Psoas muscle (tissue), 8 donors: ENCODE results near the gene CCSER2. TPM values are rescaled to one million over a fixed set of nuclear protein-coding genes. Genes with fewer than 3 reads are reported as not detected.

Experiments used
- ATAC-seq, 4 donors: fragments of 200-7000 bp; cut with Tn5 transposase; one replicate each; pipeline ENCODE4 v1.9.1; 2020; ENCODE audit warnings: moderate library complexity in 3 of 4, mild to moderate bottlenecking in 2 of 4
- DNase-seq, 2 donors: peaks; one replicate each; pipeline ENCODE4 v3.0.0-alpha.2; 2020
- H3K27ac ChIP-seq: fragments of 200-600 bp; one replicate; pipeline ENCODE4 v1.8.0; 2022
- H3K27me3 ChIP-seq, 3 donors: fragments of 200-600 bp in 1 of 3; one replicate each; pipeline versions ENCODE4 v1.6.1 to v1.8.0; 2013 to 2022; ENCODE audit warnings: low read length in 2 of 3, mild to moderate bottlenecking in 2 of 3, moderate library complexity in 1 of 3; ENCODE audit not compliant: insufficient read depth in 3 of 3
- H3K36me3 ChIP-seq, 2 donors: fragments of 200-600 bp in 1 of 2; one replicate each; pipeline versions ENCODE4 v1.6.1 to v1.8.0; 2013 to 2022; ENCODE audit warnings: low read depth in 1 of 2, mild to moderate bottlenecking in 1 of 2, moderate library complexity in 1 of 2; ENCODE audit not compliant: insufficient read depth in 1 of 2
- H3K4me1 ChIP-seq: fragments of 200-600 bp; one replicate; pipeline ENCODE4 v1.8.0; 2022
- H3K4me3 ChIP-seq: fragments of 200-600 bp; one replicate; pipeline ENCODE4 v1.8.0; 2022; ENCODE audit warnings: mild to moderate bottlenecking
- H3K9me3 ChIP-seq: fragments of 200-600 bp; one replicate; pipeline ENCODE4 v1.8.0; 2022
- WGBS, 3 donors: extraction: QIAGEN DNeasy Blood & Tissue Kit; methylation state at CpG; one replicate each; pipeline versions ENCODE4 v1.1.6 to v1.1.7; 2013; 5-methylcytosine and 5-hydroxymethylcytosine counted together
- intact Hi-C, 2 donors: fragments of 100-400 bp; cut with DNase I; formaldehyde crosslinking; loops; one replicate each; pipeline versions ENCODE4 v1.11.0 to v1.14.2; 2022
- polyA plus RNA-seq, 3 donors: library from polyadenylated mRNA; stranded (reverse); fragments of 200-250 nt; gene quantifications; one replicate each; pipeline ENCODE4 v1.2.3, GENCODE V29; 2013
- total RNA-seq, 4 donors: library from RNA; stranded (reverse); fragmentation: NEBNext Ultra II Directional in 2 of 4; extraction: Animal tissue kit (Norgen Biotek cat#: 25700) in 2 of 4; gene quantifications; one replicate each; pipeline versions ENCODE4 v1.2.1 to v1.2.4, GENCODE V29; 2021 to 2023
- TF ChIP-seq, protein P1 (sequence below): fragments of 200-600 bp; IDR thresholded peaks from one replicate; pipeline ENCODE4 v1.8.0; 2022; ENCODE audit warnings: antibody characterized with exemption
- donor health status: healthy with polysubstance abuse.
- donor health status: DM: no; HTN: no; CAD: no; lungs with moderate emphysema.
- donor health status: Bipolar disorder and iron deficiency.
- donor health status: healthy.
- donor health status: DM: yes; HTN: yes; CAD: no.
- donor health status: DM: no; HTN: no; CAD: no.
- donor health status: DM: no; HTN: no; CAD: no.
- donor health status: DM: yes; HTN: yes; CAD: no.

The CCSER2 gene
- total and polyA plus RNA-seq, 7 donors = 12.5 to 122 (median 65.7) TPM

GRCh38 chr10:84310470-84310869, 17.9 kb upstream of the CCSER2 start:
- no peaks in the 10 kb centered on the region for H3K4me1 ChIP-seq
- TF ChIP-seq, protein P1, sequence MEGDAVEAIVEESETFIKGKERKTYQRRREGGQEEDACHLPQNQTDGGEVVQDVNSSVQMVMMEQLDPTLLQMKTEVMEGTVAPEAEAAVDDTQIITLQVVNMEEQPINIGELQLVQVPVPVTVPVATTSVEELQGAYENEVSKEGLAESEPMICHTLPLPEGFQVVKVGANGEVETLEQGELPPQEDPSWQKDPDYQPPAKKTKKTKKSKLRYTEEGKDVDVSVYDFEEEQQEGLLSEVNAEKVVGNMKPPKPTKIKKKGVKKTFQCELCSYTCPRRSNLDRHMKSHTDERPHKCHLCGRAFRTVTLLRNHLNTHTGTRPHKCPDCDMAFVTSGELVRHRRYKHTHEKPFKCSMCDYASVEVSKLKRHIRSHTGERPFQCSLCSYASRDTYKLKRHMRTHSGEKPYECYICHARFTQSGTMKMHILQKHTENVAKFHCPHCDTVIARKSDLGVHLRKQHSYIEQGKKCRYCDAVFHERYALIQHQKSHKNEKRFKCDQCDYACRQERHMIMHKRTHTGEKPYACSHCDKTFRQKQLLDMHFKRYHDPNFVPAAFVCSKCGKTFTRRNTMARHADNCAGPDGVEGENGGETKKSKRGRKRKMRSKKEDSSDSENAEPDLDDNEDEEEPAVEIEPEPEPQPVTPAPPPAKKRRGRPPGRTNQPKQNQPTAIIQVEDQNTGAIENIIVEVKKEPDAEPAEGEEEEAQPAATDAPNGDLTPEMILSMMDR = no peak
- no peak overlapping the region for H3K27ac ChIP-seq
- H3K4me3 ChIP-seq = no peak overlapping the region
- H3K27me3 ChIP-seq = peaks cover 0 to 3% (median 0%) of the 10 kb centered on the region in 3 donors
- ATAC-seq (no peak), DNase-seq (no peak)
- intact Hi-C loops = no loop called here
- H3K36me3 ChIP-seq = no peaks in the 10 kb centered on the region
- WGBS, 3 donors = 87 to 100% (median 96%) methylated on average over 2 of the region's 2 CpGs
- no peaks in the 10 kb centered on the region for H3K9me3 ChIP-seq

DNA sequence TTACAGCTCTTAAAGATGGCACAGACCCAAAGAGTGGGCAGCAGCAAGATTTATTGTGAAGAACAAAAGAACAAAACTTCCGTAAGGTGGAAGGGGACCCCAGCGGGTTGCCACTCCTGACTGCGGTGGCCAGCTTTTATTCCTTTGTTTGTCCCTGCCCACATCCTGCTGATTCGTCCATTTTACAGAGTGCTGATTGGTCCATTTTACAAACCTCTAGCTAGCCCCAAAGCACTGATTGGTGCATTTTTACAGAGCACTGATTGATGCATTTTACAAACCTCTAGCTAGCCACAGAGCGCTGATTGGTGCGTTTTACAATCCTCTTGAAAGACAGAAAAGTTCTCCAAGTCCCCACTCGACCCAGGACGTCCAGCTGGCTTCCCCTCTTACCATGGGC, 16.8 kb upstream of the CCSER2 start:
- intact Hi-C loops = no loop called here
- H3K4me1 ChIP-seq = no peaks in the 10 kb centered on the region
- no peaks in the 10 kb centered on the region for H3K36me3 ChIP-seq
- TF ChIP-seq, protein P1 = no peak
- ATAC-seq = no peak
- no peaks in the 10 kb centered on the region for H3K9me3 ChIP-seq
- DNase-seq = no peak
- H3K27ac ChIP-seq = no peak overlapping the region
- 87 to 95% (median 93%) methylated on average over 8 of the region's 8 CpGs for WGBS, 3 donors
- H3K4me3 ChIP-seq = no peak overlapping the region
- no peaks in the 10 kb centered on the region for H3K27me3 ChIP-seq

DNA sequence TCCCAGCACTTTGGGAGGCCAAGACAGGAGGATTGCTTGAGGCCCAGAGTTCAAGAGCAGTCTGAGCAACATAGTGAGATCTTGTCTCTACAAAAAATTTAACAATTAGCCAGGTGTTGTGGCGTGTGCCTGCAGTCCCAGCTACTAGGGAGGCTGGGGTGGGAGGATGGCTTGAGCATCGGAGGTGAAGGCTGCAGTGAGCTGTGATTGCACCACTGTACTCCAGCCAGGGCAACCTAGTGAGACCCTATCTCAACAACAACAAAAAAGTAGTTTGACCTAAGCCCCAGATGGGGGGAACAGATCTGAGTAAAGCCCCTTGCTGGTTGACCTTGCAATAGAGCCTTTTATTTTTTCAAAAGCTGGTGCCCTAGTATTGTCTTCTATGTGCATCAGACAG, 15.6 kb upstream of the CCSER2 start:
- intact Hi-C loops = no loop called here
- Histone ChIP-seq H3K27ac (no peak overlapping the region), H3K27me3 (no peaks in the 10 kb centered on the region), H3K4me1 (no peaks in the 10 kb centered on the region), H3K9me3 (no peaks in the 10 kb centered on the region), H3K4me3 (no peak overlapping the region), H3K36me3 (no peaks in the 10 kb centered on the region)
- no peak for DNase-seq
- TF ChIP-seq, protein P1 = no peak
- WGBS, 3 donors = 88 to 97% (median 94%) methylated on average over 2 of the region's 2 CpGs
- no peak for ATAC-seq

DNA sequence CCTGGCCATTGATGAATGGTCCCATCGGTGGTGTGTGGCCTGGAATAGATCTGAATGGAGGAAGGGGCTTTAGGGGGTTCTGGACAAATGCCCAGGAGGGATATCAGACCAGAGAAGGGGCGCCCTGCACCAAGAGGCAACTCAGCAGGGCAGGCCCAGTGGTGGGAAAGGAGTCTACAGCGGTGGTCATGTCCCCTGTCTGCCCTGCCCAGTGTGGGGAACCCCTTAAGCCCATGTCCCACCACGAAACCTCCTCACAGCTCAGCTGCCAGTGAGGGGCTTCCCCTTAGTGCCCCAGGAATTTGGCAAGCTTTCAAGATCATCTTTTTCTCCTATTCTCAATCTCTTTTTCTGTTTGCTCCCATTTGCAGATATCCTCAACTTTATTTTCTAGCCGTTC, 14.1 kb upstream of the CCSER2 start:
- Histone ChIP-seq H3K27ac (no peak overlapping the region), H3K36me3 (no peaks in the 10 kb centered on the region), H3K27me3 (no peaks in the 10 kb centered on the region), H3K4me3 (no peak overlapping the region), H3K9me3 (no peaks in the 10 kb centered on the region), H3K4me1 (no peaks in the 10 kb centered on the region)
- no peak for DNase-seq
- TF ChIP-seq, protein P1 = no peak
- intact Hi-C loops = no loop called here
- WGBS, 3 donors = 75 to 85% (median 81%) methylated on average over 5 of the region's 5 CpGs
- no peak for ATAC-seq

- no peak overlapping the region for H3K27ac ChIP-seq
- intact Hi-C loops = no loop called here
- no peak overlapping the region for H3K4me3 ChIP-seq
- no peaks in the 10 kb centered on the region for H3K4me1 ChIP-seq
- DNase-seq = no peak
- no peak for ATAC-seq
- TF ChIP-seq, protein P1 = no peak
- 58 to 65% (median 63%) methylated on average over 2 of the region's 2 CpGs for WGBS, 3 donors
- no peaks in the 10 kb centered on the region for H3K36me3 ChIP-seq
- no peaks in the 10 kb centered on the region for H3K27me3 ChIP-seq
- no peaks in the 10 kb centered on the region for H3K9me3 ChIP-seq
Measured at GRCh38 chr10:84317174-84317573, 11.2 kb upstream of the CCSER2 start.
